ENCODE results near the gene IL17RA.
A peak's percentile ranks its signal among the peaks of the same experiment; 100 is the strongest.
"Not testable (repeated sequence)": the region's sequence is repeated elsewhere in the genome, so short reads cannot be mapped to it uniquely, and the experiment has no call there.

IL17RA gene, protein sequence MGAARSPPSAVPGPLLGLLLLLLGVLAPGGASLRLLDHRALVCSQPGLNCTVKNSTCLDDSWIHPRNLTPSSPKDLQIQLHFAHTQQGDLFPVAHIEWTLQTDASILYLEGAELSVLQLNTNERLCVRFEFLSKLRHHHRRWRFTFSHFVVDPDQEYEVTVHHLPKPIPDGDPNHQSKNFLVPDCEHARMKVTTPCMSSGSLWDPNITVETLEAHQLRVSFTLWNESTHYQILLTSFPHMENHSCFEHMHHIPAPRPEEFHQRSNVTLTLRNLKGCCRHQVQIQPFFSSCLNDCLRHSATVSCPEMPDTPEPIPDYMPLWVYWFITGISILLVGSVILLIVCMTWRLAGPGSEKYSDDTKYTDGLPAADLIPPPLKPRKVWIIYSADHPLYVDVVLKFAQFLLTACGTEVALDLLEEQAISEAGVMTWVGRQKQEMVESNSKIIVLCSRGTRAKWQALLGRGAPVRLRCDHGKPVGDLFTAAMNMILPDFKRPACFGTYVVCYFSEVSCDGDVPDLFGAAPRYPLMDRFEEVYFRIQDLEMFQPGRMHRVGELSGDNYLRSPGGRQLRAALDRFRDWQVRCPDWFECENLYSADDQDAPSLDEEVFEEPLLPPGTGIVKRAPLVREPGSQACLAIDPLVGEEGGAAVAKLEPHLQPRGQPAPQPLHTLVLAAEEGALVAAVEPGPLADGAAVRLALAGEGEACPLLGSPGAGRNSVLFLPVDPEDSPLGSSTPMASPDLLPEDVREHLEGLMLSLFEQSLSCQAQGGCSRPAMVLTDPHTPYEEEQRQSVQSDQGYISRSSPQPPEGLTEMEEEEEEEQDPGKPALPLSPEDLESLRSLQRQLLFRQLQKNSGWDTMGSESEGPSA

DNA sequence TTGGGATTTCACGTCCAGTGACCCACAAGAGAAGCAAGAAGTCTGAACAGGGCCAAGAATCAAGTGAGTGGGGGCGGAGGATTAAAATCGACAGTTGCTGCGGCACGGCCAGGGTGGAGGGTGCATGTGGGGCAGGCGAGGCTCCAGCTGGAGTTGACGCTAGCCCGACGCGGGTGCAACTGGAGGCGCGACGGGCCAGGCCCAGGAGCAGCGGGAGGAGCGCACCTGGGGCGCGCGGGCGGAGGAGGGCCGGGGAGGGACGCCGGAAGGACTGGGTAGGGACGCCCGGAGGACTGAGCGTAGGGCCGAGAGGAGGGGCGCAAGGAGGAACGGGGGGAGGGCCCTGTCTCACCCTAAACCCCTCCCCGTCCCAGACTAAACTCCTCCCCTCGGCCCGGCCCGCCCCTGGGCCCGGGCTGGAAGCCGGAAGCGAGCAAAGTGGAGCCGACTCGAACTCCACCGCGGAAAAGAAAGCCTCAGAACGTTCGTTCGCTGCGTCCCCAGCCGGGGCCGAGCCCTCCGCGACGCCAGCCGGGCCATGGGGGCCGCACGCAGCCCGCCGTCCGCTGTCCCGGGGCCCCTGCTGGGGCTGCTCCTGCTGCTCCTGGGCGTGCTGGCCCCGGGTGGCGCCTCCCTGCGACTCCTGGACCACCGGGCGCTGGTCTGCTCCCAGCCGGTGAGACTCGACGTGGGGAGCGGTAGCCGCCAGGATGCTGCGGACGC is at the start of gene IL17RA:
Gene IL17RA, plus strand, starts transcription at position 447 of the 723 bp plus-strand sequence. Its CDS starts 92 bp downstream, at position 539.
- H3K36me3 ChIP-seq (ENCODE audit: control insufficient read depth, insufficient read depth, low read length) = no peaks in the 10 kb centered on the region
- peak within 1 kb of the TSS; percentile 70 for H3K4me3 ChIP-seq (ENCODE audit: low read length)
- no peaks in the 10 kb centered on the region for H3K4me1 ChIP-seq (ENCODE audit: control insufficient read depth, insufficient read depth, low read length)
- H3K27me3 ChIP-seq (ENCODE audit: control insufficient read depth, insufficient read depth, low read length) = peaks cover 2% of the 10 kb centered on the region; the same call in 1 of the 2 replicates
- DNase-seq (ENCODE audit: low read depth, low spot score) = peak; percentile 55
- H3K27ac ChIP-seq (ENCODE audit: low read length) = no peak within 1 kb of the TSS
- WGBS (ENCODE audit: insufficient coverage, insufficient read length) = no CpG with 5 or more reads among the region's 68 CpGs
- H3K9me3 ChIP-seq (ENCODE audit: control insufficient read depth, insufficient read depth, low read length) = no peaks in the 10 kb centered on the region

DNA sequence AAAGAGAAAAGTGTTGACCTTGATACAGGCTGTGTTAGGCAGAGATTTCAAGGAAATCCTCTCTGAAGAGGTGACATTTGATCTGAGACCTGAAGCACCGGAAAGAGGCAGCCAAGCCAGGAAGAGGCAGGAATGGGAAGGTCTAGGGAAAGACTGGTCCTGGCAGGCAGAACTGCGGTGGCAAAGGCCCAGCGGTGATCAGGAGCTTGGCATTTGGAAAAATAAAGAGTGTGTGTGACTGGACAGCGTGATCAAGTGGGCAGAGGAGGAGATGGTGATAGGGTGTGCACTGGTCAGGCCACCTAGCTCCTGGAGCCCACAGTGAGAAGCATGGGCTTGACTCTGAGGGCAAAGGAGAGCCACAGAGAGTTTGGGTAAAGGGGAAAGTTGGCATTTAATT is 49.6 kb upstream of the IL17RA start:
- Histone ChIP-seq H3K36me3 (ENCODE audit: control insufficient read depth, insufficient read depth, low read length) (no peaks in the 10 kb centered on the region), H3K9me3 (ENCODE audit: control insufficient read depth, insufficient read depth, low read length) (no peaks in the 10 kb centered on the region), H3K27ac (ENCODE audit: low read length) (no peak overlapping the region), H3K4me1 (ENCODE audit: control insufficient read depth, insufficient read depth, low read length) (no peaks in the 10 kb centered on the region; the same call in 1 of the 2 replicates), H3K27me3 (ENCODE audit: control insufficient read depth, insufficient read depth, low read length) (no peaks in the 10 kb centered on the region), H3K4me3 (ENCODE audit: low read length) (no peak overlapping the region)
- no CpG with 5 or more reads among the region's 4 CpGs for WGBS (ENCODE audit: insufficient coverage, insufficient read length)
- no peak for DNase-seq (ENCODE audit: low read depth, low spot score)

DNA sequence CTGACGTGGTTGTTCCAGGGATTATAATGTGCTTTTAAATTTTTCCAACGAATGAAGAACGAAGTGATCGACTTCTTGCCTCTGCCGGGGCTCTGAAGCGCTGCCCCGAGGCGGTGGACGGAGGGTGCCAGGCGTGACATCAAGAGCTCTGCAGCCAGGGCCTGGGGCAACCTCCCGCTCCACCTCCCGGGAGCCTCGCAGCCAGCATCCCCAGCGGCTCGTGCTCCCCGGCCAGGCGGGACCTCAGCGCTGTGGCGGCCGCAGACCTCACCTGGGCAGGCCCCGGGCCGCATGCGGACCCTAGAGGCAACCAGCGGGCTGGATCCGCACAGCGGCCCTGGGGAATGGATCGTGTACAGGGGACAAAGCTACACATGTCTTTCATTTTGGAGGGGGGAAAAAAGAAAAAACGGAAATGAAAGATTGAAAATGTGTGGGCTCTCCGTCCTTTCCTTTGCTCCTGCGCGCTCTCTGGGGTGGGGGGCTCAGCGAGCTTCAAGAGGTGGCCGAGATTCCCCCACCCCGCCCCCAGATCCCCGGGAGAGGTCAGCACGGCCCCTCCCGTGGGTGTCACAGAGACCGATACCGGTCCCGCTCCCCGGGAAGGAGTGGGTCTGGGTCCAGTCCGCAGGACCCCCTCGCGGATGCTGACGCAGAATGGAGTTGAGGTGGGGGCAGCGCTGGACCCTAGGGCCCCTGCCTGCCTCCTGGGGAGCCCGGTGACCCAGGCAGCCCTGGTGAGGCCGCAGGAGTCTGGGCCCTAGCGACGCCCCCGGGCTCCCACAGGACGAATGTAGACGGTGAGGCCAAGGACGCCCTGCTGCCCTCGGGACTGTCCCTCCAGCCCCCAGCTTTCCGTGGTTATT is 48.6 kb upstream of the IL17RA start:
- not testable (repeated sequence) for DNase-seq (ENCODE audit: low read depth, low spot score); H3K4me3 ChIP-seq (ENCODE audit: low read length)

DNA sequence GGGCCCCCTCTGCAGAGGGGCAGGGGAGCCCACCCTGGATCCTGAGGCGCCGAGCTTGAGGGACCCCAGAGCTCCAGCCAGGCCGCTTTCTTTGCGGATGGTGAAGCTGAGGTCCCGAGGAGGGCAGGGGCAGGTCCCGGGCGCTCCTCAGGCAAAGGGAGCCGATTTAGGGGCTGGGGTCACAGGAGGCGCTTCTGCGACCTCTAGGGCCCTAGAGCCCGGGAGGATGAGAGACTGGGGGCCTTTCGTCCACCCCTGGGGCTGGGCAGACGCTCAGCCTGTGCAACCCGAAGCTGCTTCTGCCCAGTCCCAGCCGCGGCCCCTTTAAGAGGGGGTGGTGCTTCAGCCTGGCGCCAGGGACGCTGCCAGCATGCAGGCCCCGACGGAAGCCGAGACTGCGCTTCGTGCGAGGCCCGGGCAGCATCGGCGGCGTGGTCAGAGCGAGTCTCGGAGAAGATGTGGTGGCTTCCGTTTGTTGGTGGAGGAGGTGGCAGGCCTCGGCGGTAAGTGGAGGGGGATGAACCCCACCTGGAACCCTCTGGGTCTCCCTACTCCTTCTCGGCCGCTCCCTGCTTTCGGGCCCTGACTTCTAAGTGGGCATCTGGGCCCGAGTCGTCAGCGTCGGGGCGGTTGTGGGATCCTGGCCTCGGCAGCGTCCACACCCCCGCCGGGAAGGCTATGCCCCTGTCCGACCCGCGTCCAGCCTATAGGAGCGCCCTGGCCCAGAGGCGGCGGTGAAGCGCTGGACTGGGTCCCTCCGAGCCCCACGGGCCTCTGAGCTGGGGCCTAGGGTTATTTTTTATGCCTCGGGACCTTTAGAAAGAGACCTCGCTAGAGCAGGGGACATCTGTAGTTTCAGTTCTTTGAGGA is 47.7 kb upstream of the IL17RA start:
- H3K36me3 ChIP-seq (ENCODE audit: control insufficient read depth, insufficient read depth, low read length); DNase-seq (ENCODE audit: low read depth, low spot score); H3K4me3 ChIP-seq (ENCODE audit: low read length); H3K27me3 ChIP-seq (ENCODE audit: control insufficient read depth, insufficient read depth, low read length); H3K4me1 ChIP-seq (ENCODE audit: control insufficient read depth, insufficient read depth, low read length); H3K27ac ChIP-seq (ENCODE audit: low read length); H3K9me3 ChIP-seq (ENCODE audit: control insufficient read depth, insufficient read depth, low read length): not testable (repeated sequence)
- no CpG with 5 or more reads among the region's 56 CpGs for WGBS (ENCODE audit: insufficient coverage, insufficient read length)

More for the DNA sequence above, 48.6 kb upstream of the IL17RA start:
- H3K27ac ChIP-seq (ENCODE audit: low read length); H3K27me3 ChIP-seq (ENCODE audit: control insufficient read depth, insufficient read depth, low read length); H3K36me3 ChIP-seq (ENCODE audit: control insufficient read depth, insufficient read depth, low read length); H3K9me3 ChIP-seq (ENCODE audit: control insufficient read depth, insufficient read depth, low read length); H3K4me1 ChIP-seq (ENCODE audit: control insufficient read depth, insufficient read depth, low read length): not testable (repeated sequence)
- WGBS (ENCODE audit: insufficient coverage, insufficient read length) = no CpG with 5 or more reads among the region's 56 CpGs

DNA sequence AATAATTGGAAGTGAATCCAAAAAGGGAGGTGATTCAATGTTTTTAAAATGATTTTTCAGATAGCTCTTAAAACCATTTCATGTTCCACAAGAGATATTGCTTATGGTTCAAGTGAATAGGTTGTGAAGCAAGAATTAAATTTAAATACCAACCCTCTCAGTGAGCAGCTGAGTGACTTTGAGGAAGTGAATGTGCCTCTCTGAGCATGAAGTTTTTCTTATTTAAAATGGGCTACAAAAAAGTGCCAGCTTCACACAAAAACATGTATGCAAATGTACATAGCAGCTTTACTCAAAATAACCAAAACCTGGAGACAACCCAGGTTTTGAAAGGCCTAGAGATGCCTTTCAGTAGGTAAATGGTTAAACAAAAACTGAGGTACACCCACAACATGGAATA is 41.3 kb upstream of the IL17RA start:
- H3K9me3 ChIP-seq (ENCODE audit: control insufficient read depth, insufficient read depth, low read length) = no peaks in the 10 kb centered on the region
- DNase-seq (ENCODE audit: low read depth, low spot score) = no peak
- H3K4me1 ChIP-seq (ENCODE audit: control insufficient read depth, insufficient read depth, low read length) = no peaks in the 10 kb centered on the region
- no peak overlapping the region for H3K4me3 ChIP-seq (ENCODE audit: low read length)
- no peak overlapping the region for H3K27ac ChIP-seq (ENCODE audit: low read length)
- no peaks in the 10 kb centered on the region for H3K27me3 ChIP-seq (ENCODE audit: control insufficient read depth, insufficient read depth, low read length)
- no peaks in the 10 kb centered on the region for H3K36me3 ChIP-seq (ENCODE audit: control insufficient read depth, insufficient read depth, low read length)

DNA sequence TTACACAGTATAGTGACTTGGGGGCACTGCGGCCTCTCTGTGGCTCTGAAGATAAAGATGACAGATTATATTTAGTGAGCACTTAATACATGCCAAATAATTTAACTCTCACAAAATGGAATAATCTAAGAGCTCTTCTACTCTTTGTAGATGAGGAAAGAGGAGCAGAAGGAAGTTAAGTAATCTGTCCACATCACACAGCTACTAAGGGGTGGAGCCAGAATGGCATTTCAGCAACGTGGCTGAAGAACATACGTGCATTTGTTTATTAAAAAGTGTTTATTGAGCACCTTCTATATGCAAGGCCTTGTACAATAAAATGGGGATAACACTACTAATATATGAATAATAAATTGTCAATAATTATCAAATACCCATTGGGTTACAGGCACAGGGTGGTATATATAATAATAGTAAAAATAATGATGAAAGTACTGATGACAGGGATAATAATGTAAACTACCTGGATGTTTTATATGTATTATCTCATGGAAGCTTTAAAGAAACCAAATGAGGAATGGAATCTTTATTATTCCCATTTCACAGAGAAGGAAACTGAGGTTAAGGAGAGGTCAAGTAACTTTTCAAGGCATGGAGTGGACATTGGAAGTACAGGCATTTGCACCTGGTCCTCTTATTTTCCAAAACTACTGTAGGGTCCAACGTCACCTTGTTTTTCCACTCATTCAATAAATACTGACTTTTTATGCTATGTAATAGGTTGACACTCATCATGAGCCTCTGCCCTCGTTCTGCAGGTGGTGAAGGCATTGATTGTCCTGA is 38.0 kb upstream of the IL17RA start:
- Histone ChIP-seq H3K4me1 (ENCODE audit: control insufficient read depth, insufficient read depth, low read length) (no peaks in the 10 kb centered on the region), H3K4me3 (ENCODE audit: low read length) (no peak overlapping the region), H3K27me3 (ENCODE audit: control insufficient read depth, insufficient read depth, low read length) (no peaks in the 10 kb centered on the region), H3K9me3 (ENCODE audit: control insufficient read depth, insufficient read depth, low read length) (no peaks in the 10 kb centered on the region), H3K27ac (ENCODE audit: low read length) (no peak overlapping the region), H3K36me3 (ENCODE audit: control insufficient read depth, insufficient read depth, low read length) (no peaks in the 10 kb centered on the region)
- no CpG with 5 or more reads among the region's 5 CpGs for WGBS (ENCODE audit: insufficient coverage, insufficient read length)
- DNase-seq (ENCODE audit: low read depth, low spot score) = no peak

DNA sequence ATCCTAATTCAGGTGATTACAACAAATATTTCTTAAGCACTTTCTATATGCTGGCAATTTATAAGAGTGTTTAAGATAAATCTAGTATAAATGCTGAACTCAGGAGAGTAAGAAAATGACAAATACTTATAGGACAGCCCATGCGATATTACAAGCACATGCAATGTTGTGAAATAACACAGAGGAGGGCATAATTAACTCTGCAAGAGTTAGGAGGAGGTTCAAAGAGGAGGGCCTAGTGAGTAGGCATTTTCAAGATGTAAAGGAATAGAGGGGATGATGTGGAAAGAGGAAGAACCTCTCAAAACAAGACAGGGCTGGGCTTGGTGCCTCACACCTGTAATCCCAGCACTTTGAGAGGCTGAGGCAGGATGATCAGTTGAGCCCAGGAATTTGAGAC is 37.1 kb upstream of the IL17RA start:
- no CpG with 5 or more reads among the region's 1 CpG for WGBS (ENCODE audit: insufficient coverage, insufficient read length)
- H3K4me3 ChIP-seq (ENCODE audit: low read length) = no peak overlapping the region
- no peaks in the 10 kb centered on the region for H3K9me3 ChIP-seq (ENCODE audit: control insufficient read depth, insufficient read depth, low read length)
- no peaks in the 10 kb centered on the region for H3K27me3 ChIP-seq (ENCODE audit: control insufficient read depth, insufficient read depth, low read length)
- H3K36me3 ChIP-seq (ENCODE audit: control insufficient read depth, insufficient read depth, low read length) = no peaks in the 10 kb centered on the region
- no peaks in the 10 kb centered on the region for H3K4me1 ChIP-seq (ENCODE audit: control insufficient read depth, insufficient read depth, low read length)
- no peak overlapping the region for H3K27ac ChIP-seq (ENCODE audit: low read length)
- no peak for DNase-seq (ENCODE audit: low read depth, low spot score)

DNA sequence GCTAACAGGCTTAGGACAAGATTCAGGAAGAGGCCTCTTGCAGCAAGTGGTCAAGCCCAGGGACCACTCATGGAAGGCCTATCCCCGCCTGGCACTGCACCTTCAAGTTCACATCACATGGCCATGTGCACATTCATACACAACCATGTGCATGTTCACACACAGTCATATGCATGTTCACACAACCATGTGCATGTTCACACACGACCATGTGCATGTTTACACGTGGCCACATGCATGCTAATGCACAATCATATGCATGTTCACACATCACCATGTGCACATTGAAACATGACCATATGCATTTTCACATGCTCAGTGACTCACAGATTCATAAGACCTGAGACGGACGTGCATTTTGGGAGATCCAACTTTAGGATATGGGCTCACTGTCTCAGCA is 28.7 kb upstream of the IL17RA start:
- Histone ChIP-seq H3K4me3 (ENCODE audit: low read length) (no peak overlapping the region), H3K27ac (ENCODE audit: low read length) (no peak overlapping the region), H3K36me3 (ENCODE audit: control insufficient read depth, insufficient read depth, low read length) (no peaks in the 10 kb centered on the region), H3K4me1 (ENCODE audit: control insufficient read depth, insufficient read depth, low read length) (no peaks in the 10 kb centered on the region), H3K27me3 (ENCODE audit: control insufficient read depth, insufficient read depth, low read length) (no peaks in the 10 kb centered on the region), H3K9me3 (ENCODE audit: control insufficient read depth, insufficient read depth, low read length) (no peaks in the 10 kb centered on the region)
- DNase-seq (ENCODE audit: low read depth, low spot score) = no peak
- WGBS (ENCODE audit: insufficient coverage, insufficient read length) = no CpG with 5 or more reads among the region's 5 CpGs

DNA sequence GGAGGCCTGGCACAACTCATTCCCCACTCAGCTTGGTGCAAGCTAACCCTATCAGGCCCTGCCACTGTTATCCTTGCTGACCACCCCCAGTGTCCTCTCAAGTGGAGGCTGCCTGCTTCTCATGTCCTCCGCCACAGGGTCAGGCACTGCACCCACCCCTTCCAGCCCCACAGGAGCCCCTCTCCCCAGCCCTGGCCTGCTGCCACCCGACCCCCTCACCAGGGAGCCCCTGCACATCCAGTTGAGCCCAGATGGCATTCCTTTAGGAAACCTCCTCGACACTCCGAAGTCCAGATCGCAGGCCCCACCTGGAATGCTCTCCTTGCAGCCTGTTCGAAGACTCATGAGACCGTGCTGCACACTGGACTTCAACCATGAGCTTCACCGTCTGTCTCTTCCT is 28.0 kb upstream of the IL17RA start:
- Histone ChIP-seq H3K4me3 (ENCODE audit: low read length) (no peak overlapping the region), H3K36me3 (ENCODE audit: control insufficient read depth, insufficient read depth, low read length) (no peaks in the 10 kb centered on the region), H3K27me3 (ENCODE audit: control insufficient read depth, insufficient read depth, low read length) (no peaks in the 10 kb centered on the region), H3K4me1 (ENCODE audit: control insufficient read depth, insufficient read depth, low read length) (no peaks in the 10 kb centered on the region), H3K27ac (ENCODE audit: low read length) (no peak overlapping the region), H3K9me3 (ENCODE audit: control insufficient read depth, insufficient read depth, low read length) (no peaks in the 10 kb centered on the region)
- no peak for DNase-seq (ENCODE audit: low read depth, low spot score)
- no CpG with 5 or more reads among the region's 8 CpGs for WGBS (ENCODE audit: insufficient coverage, insufficient read length)
